Omental fat pad (tissue), 4 donors: ENCODE data around the gene TNFRSF12A. TPM values are rescaled to one million over a fixed set of nuclear protein-coding genes. Genes with fewer than 3 reads are reported as not detected.

Experiments
- ATAC-seq: fragments of 150-250 bp; one replicate; pipeline ENCODE4 v1.9.1; 2016; ENCODE audit warnings: mild to moderate bottlenecking, moderate library complexity; ENCODE audit not compliant: low FRiP score
- DNase-seq: peaks from one replicate; pipeline ENCODE4 v3.0.0-alpha.2; 2019; ENCODE audit warnings: low spot score
- CTCF ChIP-seq, 3 donors: fragments of 450-650 bp; IDR thresholded peaks; one replicate each; pipeline ENCODE4 v1.5.1; 2016 to 2017; ENCODE audit warnings: antibody characterized with exemption in 3 of 3, mild to moderate bottlenecking in 3 of 3, moderate library complexity in 2 of 3
- total RNA-seq, 4 donors: library from RNA; depleted of rRNA; stranded (reverse); fragments of >200 nt; gene quantifications; one replicate each; pipeline ENCODE4 v1.1.0, GENCODE V29; 2016

Gene TNFRSF12A
- total RNA-seq, 4 donors from 2014 or later, result 9.0 to 465 (median 94.3) TPM

- no peak for TF ChIP-seq CTCF (IDR thresholded peaks at IDR 0.05)
- ATAC-seq (no peak), DNase-seq (no peak)
Observed at GRCh38 chr16:3012246-3012645, 7.9 kb upstream of the TNFRSF12A start.

GRCh38 chr16:3012828-3013420 is 7.2 kb upstream of the TNFRSF12A start, which contains the start of gene CLDN9:
Gene CLDN9 (plus strand): TSS chr16:3012923. CDS start chr16:3013363, 440 bp downstream.
- no peak for ATAC-seq
- no peak for DNase-seq
- TF ChIP-seq CTCF (IDR thresholded peaks at IDR 0.05), result no peak

GRCh38 chr16:3013491-3013951 is 6.6 kb upstream of the TNFRSF12A start:
- DNase-seq (no peak), ATAC-seq (no peak)
- TF ChIP-seq CTCF (IDR thresholded peaks at IDR 0.05), result no peak

- DNase-seq (no peak), ATAC-seq (no peak)
- no peak for TF ChIP-seq CTCF (IDR thresholded peaks at IDR 0.05)
Observed at GRCh38 chr16:3013998-3014690, 6.0 kb upstream of the TNFRSF12A start.

GRCh38 chr16:3014971-3015370 is 5.2 kb upstream of the TNFRSF12A start:
- no peak for TF ChIP-seq CTCF (IDR thresholded peaks at IDR 0.05)
- ATAC-seq (no peak), DNase-seq (no peak)

GRCh38 chr16:3015865-3016521 is 4.2 kb upstream of the TNFRSF12A start:
- no peak for DNase-seq
- no peak for ATAC-seq
- no peak for TF ChIP-seq CTCF (IDR thresholded peaks at IDR 0.05)
